Measurements from ENCODE around the gene PYY. TPM values are rescaled to one million over a fixed set of nuclear protein-coding genes. Genes with fewer than 3 reads are reported as not detected.
"Not testable (repeated sequence)": the region's sequence is repeated elsewhere in the genome, so short reads cannot be mapped to it uniquely, and the experiment has no call there.

PYY gene
- total RNA-seq, 1 donor from 2014 or later = not detected

GRCh38 chr17:43945074-43945829 lies 8.5 kb downstream of the PYY start:
- ATAC-seq = no peak

- ATAC-seq = no peak
Observed at GRCh38 chr17:43942051-43942685, 11.6 kb downstream of the PYY start, which contains the start of gene PPY. Gene PPY, minus strand, starts transcription at chr17:43942476. Its CDS starts 822 bp downstream, at chr17:43941654.

GRCh38 chr17:43940630-43941029 lies 13.1 kb downstream of the PYY start:
- no peak for ATAC-seq

GRCh38 chr17:43939886-43940285 lies 13.9 kb downstream of the PYY start:
- no peak for ATAC-seq

- not testable (repeated sequence) for ATAC-seq
Observed at GRCh38 chr17:43939452-43939851, 14.3 kb downstream of the PYY start.

GRCh38 chr17:43938838-43939182 lies 14.9 kb downstream of the PYY start:
- no peak for ATAC-seq

- no peak for ATAC-seq
Observed at GRCh38 chr17:43936434-43936833, 17.3 kb downstream of the PYY start.

GRCh38 chr17:43935926-43936261 lies 17.8 kb downstream of the PYY start:
- no peak for ATAC-seq

- ATAC-seq = no peak
Observed at GRCh38 chr17:43935204-43935925, 18.4 kb downstream of the PYY start.

GRCh38 chr17:43932923-43933322 lies 20.8 kb downstream of the PYY start:
- no peak for ATAC-seq

- ATAC-seq = no peak
Observed at GRCh38 chr17:43932357-43932756, 21.4 kb downstream of the PYY start.

- no peak for ATAC-seq
Observed at GRCh38 chr17:43931062-43931571, 22.6 kb downstream of the PYY start.

- peak; percentile 39 for ATAC-seq
Observed at GRCh38 chr17:43928609-43929008, 25.1 kb downstream of the PYY start.

GRCh38 chr17:43927929-43928328 lies 25.8 kb downstream of the PYY start:
- ATAC-seq = not testable (repeated sequence)

- ATAC-seq = peak; percentile 47
Observed at GRCh38 chr17:43927060-43927864, 26.5 kb downstream of the PYY start.

GRCh38 chr17:43924558-43924957 lies 29.2 kb downstream of the PYY start:
- ATAC-seq = no peak

- no peak for ATAC-seq
Observed at GRCh38 chr17:43920500-43921095, 33.1 kb downstream of the PYY start.

GRCh38 chr17:43918026-43918389 lies 35.7 kb downstream of the PYY start:
- no peak for ATAC-seq

GRCh38 chr17:43917348-43918025 lies 36.3 kb downstream of the PYY start:
- ATAC-seq = no peak

GRCh38 chr17:43917016-43917347 lies 36.8 kb downstream of the PYY start:
- no peak for ATAC-seq

- no peak for ATAC-seq
Observed at GRCh38 chr17:43916385-43916784, 37.4 kb downstream of the PYY start.

GRCh38 chr17:43915559-43915958 lies 38.2 kb downstream of the PYY start:
- no peak for ATAC-seq

Measured in esophagus mucosa (tissue), 1 donor.